GM18526 (cell line): ENCODE data around the gene ZFP36L2.

Experiments used
- POLR2A ChIP-seq: IDR thresholded peaks from 3 replicates; pipeline ENCODE4 v1.6.1; 2011; ENCODE audit not compliant: insufficient read length; ENCODE audit errors: extremely low read depth

Gene ZFP36L2

GRCh38 chr2:43259512-43259911, 33.1 kb upstream of the ZFP36L2 start:
- no peak for TF ChIP-seq POLR2A

DNA sequence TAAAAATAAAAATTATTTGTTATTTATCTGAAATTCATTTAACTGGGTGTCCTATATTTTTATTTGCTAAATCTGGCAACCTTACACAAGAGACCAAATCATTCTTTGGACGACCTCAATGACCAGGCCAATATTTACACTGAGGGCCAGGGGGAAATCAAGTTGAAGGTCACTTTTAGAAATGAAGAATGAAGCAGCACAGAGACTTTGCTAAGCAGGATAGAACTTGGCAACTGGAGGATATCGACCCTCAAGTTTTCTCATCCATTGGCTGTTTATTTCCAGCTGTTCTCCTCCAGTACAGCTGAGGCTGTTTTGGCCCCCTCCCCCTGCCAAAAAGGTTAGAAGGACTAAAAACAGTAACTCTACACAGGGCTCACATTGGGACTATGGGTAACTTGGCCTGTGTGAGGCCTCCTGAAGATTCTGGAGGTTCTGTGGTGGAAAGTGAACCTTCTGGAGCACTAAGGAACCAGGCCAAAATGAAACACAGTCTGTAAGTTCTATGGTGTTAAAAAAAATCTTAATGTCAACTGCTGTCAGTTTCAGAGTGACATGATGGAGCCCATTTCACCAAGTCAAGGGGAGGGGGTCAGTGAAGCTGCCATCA, 32.2 kb upstream of the ZFP36L2 start:
- TF ChIP-seq POLR2A, result no peak

DNA sequence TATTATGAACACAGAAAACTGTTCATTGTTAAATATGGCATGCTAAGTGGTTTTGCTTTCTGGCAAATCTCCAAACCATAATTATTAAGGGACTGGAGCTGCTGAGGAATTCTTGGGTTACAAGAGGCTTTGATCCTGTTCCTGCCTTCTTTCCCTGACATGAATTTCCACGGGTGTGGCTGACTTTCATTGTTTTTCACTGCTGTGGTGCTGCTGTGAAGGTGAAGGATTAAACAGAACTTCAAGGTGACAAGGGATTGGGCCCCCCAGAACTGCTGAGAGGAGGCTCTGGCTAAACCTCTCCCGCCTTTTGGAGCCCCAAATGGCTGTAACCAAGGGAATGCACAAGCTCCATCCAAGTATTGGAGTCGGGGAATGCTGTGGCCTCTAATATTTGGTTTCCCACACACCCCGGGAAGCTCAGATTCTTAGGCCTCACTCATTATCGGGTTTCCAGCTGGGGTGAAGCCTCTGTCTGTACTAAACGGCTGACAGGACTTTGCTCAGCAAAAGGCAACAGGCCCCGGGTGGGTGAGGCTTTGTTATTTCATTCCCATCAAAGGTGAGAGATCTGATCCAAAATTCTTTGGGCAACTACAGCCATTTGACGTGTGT, 29.0 kb upstream of the ZFP36L2 start:
- no peak for TF ChIP-seq POLR2A

DNA sequence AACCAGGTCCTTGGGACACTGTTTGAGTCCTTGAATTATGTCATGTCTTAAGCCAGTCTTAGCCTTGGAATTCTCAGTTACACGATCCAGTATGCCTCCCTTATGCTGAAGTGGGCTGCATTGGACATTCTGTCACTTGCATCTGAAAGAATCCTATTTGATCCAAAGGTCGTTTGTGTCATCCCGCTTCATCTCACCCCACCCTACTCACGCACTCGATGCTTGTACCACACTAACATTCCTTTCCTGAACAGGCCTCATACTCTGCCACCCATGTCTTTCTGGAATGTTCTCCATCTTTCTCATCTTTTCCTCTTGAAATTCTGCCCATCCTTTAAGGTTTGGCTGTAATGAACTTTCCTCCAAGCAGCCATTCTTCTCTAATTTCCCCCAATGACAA, 27.9 kb upstream of the ZFP36L2 start:
- no peak for TF ChIP-seq POLR2A

DNA sequence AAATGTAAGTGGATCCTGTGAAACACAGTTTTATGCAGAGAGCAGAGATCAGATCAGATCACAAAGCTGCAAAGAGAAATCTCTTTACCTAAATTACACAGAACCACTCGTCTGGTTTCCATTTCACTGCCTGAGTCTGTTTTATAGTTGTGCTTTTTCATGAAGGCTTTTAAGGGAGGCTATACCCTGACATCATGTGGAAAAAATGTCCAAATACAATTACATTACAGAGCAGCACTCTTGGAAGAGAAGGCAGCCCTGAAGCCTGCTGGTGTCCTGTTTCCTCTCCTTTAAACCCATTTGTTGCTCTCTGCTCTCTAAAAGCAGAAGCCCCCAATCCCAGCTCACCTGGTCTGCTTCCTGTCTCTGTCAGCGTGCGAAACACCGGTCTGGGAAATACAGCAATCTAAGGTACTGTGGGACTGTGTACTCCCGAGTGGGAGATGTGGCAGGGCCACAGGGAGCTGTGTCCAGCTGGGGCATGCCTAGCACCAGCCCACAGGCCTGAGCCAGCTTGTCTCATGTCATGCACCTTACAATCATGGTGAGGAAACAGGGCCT, 24.8 kb upstream of the ZFP36L2 start:
- no peak for TF ChIP-seq POLR2A

- no peak for TF ChIP-seq POLR2A
Observed at GRCh38 chr2:43250015-43250414, 23.6 kb upstream of the ZFP36L2 start.

GRCh38 chr2:43248621-43249020, 22.2 kb upstream of the ZFP36L2 start:
- no peak for TF ChIP-seq POLR2A

DNA sequence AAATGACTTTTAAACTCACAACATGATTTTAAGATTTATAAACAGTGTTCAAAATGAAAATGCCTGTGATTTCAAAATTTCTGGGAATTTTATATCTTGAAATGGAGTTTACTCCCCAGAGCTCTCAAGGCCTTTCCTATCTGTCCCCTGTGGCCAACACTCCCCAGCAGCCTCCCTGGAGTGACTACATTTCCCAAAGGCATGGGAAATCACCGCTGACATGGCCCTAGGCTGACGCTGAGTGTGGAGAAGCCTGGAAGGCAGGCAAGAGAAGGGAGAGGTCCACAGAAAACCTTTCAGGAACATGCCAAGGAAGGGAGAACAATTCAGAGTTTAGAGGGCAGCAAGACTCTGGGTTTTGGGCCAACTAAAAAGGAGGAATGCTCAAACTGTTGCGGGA, 20.2 kb upstream of the ZFP36L2 start:
- no peak for TF ChIP-seq POLR2A

DNA sequence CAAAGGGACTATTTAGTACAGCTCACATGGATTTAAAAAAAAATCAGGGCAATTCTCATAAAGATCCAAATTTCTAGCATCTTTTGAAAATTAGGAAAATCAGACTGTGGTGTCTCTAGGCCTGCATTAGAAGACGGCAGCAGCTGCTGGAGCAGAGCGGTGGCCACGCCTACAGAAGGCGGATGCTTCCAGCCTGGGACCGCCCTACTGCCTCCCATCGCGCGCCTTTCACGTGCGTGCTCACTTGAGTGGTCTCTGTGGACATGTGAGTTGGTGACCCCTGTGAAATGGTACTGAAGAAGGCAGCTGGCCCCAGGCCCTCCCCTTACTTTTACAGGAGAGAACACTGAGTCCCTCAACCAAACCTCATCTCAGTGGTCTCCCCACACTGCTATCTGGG, 15.2 kb upstream of the ZFP36L2 start:
- TF ChIP-seq POLR2A, result no peak

GRCh38 chr2:43240766-43241150, 14.4 kb upstream of the ZFP36L2 start:
- no peak for TF ChIP-seq POLR2A

DNA sequence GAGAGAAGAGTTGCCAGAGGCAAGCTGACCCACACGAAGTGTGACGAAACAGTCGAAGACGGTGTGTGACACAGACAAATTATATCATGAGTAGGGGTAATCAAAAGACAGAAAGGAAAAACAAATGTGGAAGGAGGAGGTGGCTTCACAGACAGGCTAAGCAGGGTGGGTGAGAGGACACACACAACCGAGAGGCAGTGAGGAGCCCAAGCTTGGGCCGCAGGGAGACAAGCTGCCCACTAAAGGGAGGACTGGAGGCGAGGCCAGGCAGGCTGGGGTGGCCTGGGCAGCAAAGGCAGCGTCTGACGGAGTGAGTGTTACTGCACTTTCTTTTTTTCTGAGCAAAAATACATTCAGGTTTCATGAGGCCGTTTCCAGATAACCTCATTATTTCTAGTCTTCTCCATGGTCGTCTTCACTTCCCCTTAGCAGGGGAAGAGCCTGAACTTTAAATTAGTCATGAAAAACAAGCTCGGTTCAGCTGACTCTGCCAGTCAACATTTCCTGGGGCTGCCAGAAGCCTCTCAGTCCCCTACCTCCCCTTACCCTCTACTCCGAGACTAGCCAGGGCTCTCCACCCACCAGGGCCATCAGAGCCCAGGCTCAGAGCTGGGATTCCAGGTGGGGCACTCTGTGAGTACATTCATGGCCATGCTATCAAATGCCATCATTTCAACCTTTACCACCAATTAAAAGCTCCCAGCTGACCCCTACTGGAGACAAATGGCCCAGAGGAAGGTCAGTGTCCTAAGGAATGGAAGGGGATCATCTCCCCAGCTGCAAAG, 13.8 kb upstream of the ZFP36L2 start:
- no peak for TF ChIP-seq POLR2A

- no peak for TF ChIP-seq POLR2A
Observed at GRCh38 chr2:43238813-43239212, 12.4 kb upstream of the ZFP36L2 start.

DNA sequence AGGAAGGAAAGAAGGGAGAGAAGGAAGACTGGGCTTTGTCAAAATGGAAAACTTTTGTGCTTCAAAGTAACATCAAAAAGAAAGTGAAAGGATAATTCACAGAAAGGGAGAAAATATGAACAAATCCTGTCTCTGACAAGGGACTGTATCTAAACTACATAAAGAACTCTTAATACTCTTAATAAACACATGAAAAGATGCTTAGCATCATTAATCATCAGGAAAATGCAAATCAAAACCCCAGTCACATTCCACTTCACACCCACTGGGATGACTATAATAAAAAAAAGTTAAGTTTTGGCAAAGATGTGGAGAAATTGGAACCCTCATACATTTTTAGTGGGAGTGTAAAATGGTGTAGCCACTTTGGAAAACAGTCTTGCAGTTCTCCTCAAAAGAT, 11.8 kb upstream of the ZFP36L2 start:
- TF ChIP-seq POLR2A, result no peak

DNA sequence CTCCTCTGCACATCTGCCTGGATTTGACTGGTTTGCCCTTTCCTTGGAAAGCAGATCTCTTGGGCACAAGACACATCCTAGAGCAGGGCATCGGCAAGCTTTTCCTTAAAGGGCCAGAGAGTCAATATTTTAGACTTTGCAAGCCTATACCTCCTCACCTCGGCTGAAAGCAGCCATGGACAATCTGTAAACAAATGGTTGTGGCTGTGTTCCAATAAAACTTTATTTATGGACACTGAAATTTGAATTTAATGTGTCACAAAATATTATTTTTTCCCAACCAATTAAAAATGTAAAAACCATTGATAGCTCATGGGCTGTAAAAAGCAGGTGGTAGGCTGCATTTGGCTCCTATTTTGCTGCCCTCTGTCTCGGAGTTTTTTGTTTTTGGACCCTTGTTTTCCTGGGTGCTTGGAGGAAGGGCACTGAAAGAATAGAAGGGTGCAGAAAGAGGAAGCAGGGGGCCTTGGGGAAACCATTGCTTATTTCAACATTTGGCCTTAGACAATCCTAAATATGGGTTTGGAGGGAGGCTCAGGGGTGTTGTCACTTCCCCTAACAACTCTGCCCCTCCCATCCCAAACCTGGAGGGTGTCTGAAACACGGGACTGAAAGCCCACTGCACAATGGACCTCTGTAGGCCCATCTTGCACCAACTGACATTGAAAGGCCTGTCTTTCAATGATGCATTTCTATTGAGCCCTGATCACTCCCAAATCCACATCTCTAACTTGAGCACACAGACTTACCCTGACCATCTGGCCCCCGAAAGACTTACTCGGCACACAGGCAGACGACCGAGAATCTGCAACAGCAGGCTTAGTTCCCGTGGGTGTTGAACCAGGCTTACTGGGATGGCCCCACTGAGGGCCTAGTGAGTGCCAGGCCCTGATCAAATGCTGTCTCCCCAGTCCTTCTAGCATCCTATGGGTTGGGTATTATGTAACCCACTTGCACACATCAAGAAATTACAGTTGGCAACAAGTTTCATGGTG, 7.1 kb upstream of the ZFP36L2 start:
- TF ChIP-seq POLR2A, result no peak

- TF ChIP-seq POLR2A, result no peak
Observed at GRCh38 chr2:43230951-43231827, 4.8 kb upstream of the ZFP36L2 start.
